GM12865 (cell line): ENCODE data around the gene ARMC2.

Experiments
- DNase-seq: peaks from one replicate; pipeline ENCODE4 v3.0.0; 2010; ENCODE audit warnings: low read depth
- H3K4me3 ChIP-seq: 2 replicates; pipeline ENCODE4 v1.5.1; 2011; ENCODE audit warnings: mild to moderate bottlenecking, low read depth, low read length, control low read depth
- CTCF ChIP-seq: IDR thresholded peaks from 2 replicates; pipeline ENCODE4 v1.5.1; 2011; ENCODE audit warnings: low read length, control low read depth, low read depth, inconsistent platforms; ENCODE audit not compliant: insufficient read depth; ENCODE audit errors: missing control alignments

The ARMC2 gene

GRCh38 chr6:108993876-108994275, 145.7 kb downstream of the ARMC2 start:
- DNase-seq = no peak
- H3K4me3 ChIP-seq = no peak overlapping the region
- no peak for TF ChIP-seq CTCF

GRCh38 chr6:108995296-108995695, 147.1 kb downstream of the ARMC2 start:
- no peak for DNase-seq
- no peak overlapping the region for H3K4me3 ChIP-seq
- TF ChIP-seq CTCF = no peak

GRCh38 chr6:108996208-108996607, 148.0 kb downstream of the ARMC2 start:
- TF ChIP-seq CTCF = no peak
- DNase-seq = no peak
- H3K4me3 ChIP-seq = no peak overlapping the region

- H3K4me3 ChIP-seq = no peak overlapping the region
- DNase-seq = no peak
- TF ChIP-seq CTCF = no peak
These were observed 150.3 kb downstream of the ARMC2 start for GRCh38 chr6:108998485-108998884.

GRCh38 chr6:108999428-108999827, 151.2 kb downstream of the ARMC2 start:
- no peak overlapping the region for H3K4me3 ChIP-seq
- no peak for DNase-seq
- TF ChIP-seq CTCF = no peak

- TF ChIP-seq CTCF = no peak
- H3K4me3 ChIP-seq = no peak overlapping the region
- no peak for DNase-seq
These were observed 152.1 kb downstream of the ARMC2 start for GRCh38 chr6:109000289-109000688.

- no peak for TF ChIP-seq CTCF
- DNase-seq = no peak
These were observed 153.2 kb downstream of the ARMC2 start for GRCh38 chr6:109001291-109001894.

More at GRCh38 chr6:109001291-109001894, 153.2 kb downstream of the ARMC2 start:
- no peak overlapping the region for H3K4me3 ChIP-seq
